ENCODE measurements around the gene MAST2. TPM values are rescaled to one million over a fixed set of nuclear protein-coding genes. Genes with fewer than 3 reads are reported as not detected.

Gene MAST2
- total RNA-seq, 1 experiment from 2014 or later, result 77.0 TPM

- Histone ChIP-seq H3K4me1 (ENCODE audit: control insufficient read depth, insufficient read depth, low read length) (no peaks in the 10 kb centered on the region), H3K36me3 (ENCODE audit: control insufficient read depth, insufficient read depth, low read length) (peaks cover 5% of the 10 kb centered on the region; the same call in 1 of the 2 replicates), H3K27me3 (ENCODE audit: control insufficient read depth, insufficient read depth, low read length) (no peaks in the 10 kb centered on the region), H3K9me3 (ENCODE audit: control insufficient read depth, insufficient read depth, low read depth, low read length) (no peaks in the 10 kb centered on the region), H3K4me3 (ENCODE audit: low read depth in 2 of 2, low read length in 2 of 2) (no peak overlapping the region), H3K27ac (ENCODE audit: low read length) (no peak overlapping the region)
- POLR2A ChIA-PET, result no interaction called here
- BruUV-seq (replicated peaks), result no TSS peak
- intact Hi-C loops (cut with micrococcal nuclease; ENCODE audit: unreplicated experiment) (no loop called here), in situ Hi-C loops (cut with HindIII; ENCODE audit: low pct_unique_long_range_greater_than_20kb, low sequenced_read_pairs) (no loop called here)
- ATAC-seq (no peak), DNase-seq (ENCODE audit: low read depth, low spot score) (no peak)
- CTCF ChIA-PET, result interaction anchor here (0.6 kb wide), 1 partner anchor 1222 kb away, joined by 3 read pairs; no protein-coding TSS in a partner anchor
- TF ChIP-seq TCF7L2 (IDR thresholded peaks at IDR 0.05; ENCODE audit: low read depth, low read length) (no peak), REST (IDR thresholded peaks at IDR 0.05; ENCODE audit: insufficient read depth in 1 of 2, low read depth in 2 of 2, low read length in 1 of 2) (no peak), CTCF (IDR thresholded peaks at IDR 0.05) (no peak), SIN3A (IDR thresholded peaks at IDR 0.05; ENCODE audit: borderline replicate concordance, insufficient read depth, low read depth, low read length) (no peak), POLR2AphosphoS5 (IDR thresholded peaks at IDR 0.05; ENCODE audit: low read depth, low read length) (no peak)
These were observed 208.8 kb downstream of the MAST2 start for GRCh38 chr1:46012236-46012635.

- DNase-seq (ENCODE audit: low read depth, low spot score), result no peak
- Histone ChIP-seq H3K4me3 (ENCODE audit: low read depth in 2 of 2, low read length in 2 of 2) (no peak overlapping the region), H3K27ac (ENCODE audit: low read length) (no peak overlapping the region), H3K4me1 (ENCODE audit: control insufficient read depth, insufficient read depth, low read length) (no peaks in the 10 kb centered on the region), H3K27me3 (ENCODE audit: control insufficient read depth, insufficient read depth, low read length) (no peaks in the 10 kb centered on the region), H3K9me3 (ENCODE audit: control insufficient read depth, insufficient read depth, low read depth, low read length) (no peaks in the 10 kb centered on the region), H3K36me3 (ENCODE audit: control insufficient read depth, insufficient read depth, low read length) (peaks cover 2% of the 10 kb centered on the region; the same call in 1 of the 2 replicates)
- in situ Hi-C loops (cut with HindIII; ENCODE audit: low pct_unique_long_range_greater_than_20kb, low sequenced_read_pairs), result no loop called here
- TF ChIP-seq POLR2AphosphoS5 (IDR thresholded peaks at IDR 0.05; ENCODE audit: low read depth, low read length), result no peak
- no peak for TF ChIP-seq REST (IDR thresholded peaks at IDR 0.05; ENCODE audit: insufficient read depth in 1 of 2, low read depth in 2 of 2, low read length in 1 of 2)
- TF ChIP-seq SIN3A (IDR thresholded peaks at IDR 0.05; ENCODE audit: borderline replicate concordance, insufficient read depth, low read depth, low read length), result no peak
- no peak for TF ChIP-seq TCF7L2 (IDR thresholded peaks at IDR 0.05; ENCODE audit: low read depth, low read length)
- no peak for TF ChIP-seq CTCF (IDR thresholded peaks at IDR 0.05)
- POLR2A ChIA-PET, result no interaction called here
- intact Hi-C loops (cut with micrococcal nuclease; ENCODE audit: unreplicated experiment), result no loop called here
- CTCF ChIA-PET, result no interaction called here
- no peak for ATAC-seq
- no TSS peak for BruUV-seq (replicated peaks)
These were observed 210.2 kb downstream of the MAST2 start for GRCh38 chr1:46013581-46013980.
